PFSK-1 (cell line): ENCODE results near the gene RPS6KB1.

Experiments
- POLR2AphosphoS5 ChIP-seq: IDR thresholded peaks from 2 replicates; pipeline ENCODE4 v1.6.1; 2012; ENCODE audit warnings: low read depth, mild to moderate bottlenecking, control low read depth, low read length, moderate library complexity
- SIN3A ChIP-seq: IDR thresholded peaks from 2 replicates; pipeline ENCODE4 v1.6.1; 2012; ENCODE audit warnings: mild to moderate bottlenecking, low read length, moderate library complexity, borderline replicate concordance; ENCODE audit not compliant: insufficient read depth

GRCh38 chr17:59884861-59885260 lies 8.1 kb upstream of the RPS6KB1 start:
- TF ChIP-seq POLR2AphosphoS5 (no peak), SIN3A (no peak)
